ENCODE results near the gene RAB7B.

DNA sequence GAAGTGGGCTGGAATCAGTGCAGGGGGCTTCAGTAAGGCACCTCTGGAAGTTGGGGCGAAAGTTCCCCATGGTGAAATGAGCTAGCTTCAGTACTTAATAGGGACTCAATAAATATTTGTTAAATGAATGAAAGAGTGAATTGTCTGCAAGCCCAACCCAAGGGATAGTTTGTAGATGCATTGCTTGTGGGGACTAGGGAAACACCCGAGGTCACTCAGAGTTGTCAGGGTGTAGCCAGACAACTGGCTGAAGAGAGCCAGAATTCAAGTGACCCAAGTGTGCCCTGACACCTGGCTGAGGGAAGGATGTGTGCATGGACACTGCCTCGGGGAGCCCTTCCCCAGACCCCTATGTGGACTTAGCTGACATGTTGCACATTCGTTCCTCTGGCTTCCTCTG, 58.7 kb downstream of the RAB7B start:
- TF ChIP-seq CTCF (IDR thresholded peaks at IDR 0.05 in 2 of 3, conservative IDR thresholded peaks at IDR 0.05 in 1 of 3; ENCODE audit: borderline replicate concordance in 1 of 3, insufficient read depth in 1 of 3, low read depth in 2 of 3, low read length in 2 of 3) = no peak
- no peak for TF ChIP-seq POLR2A (IDR thresholded peaks at IDR 0.05; ENCODE audit: borderline replicate concordance, extremely low read depth, insufficient read depth, insufficient read length)
- TF ChIP-seq POLR2AphosphoS5 (IDR thresholded peaks at IDR 0.05; ENCODE audit: low read depth, low read length) = no peak
- TF ChIP-seq EGR1 (IDR thresholded peaks at IDR 0.05; ENCODE audit: low read depth) = no peak
- TF ChIP-seq EZH2 (IDR thresholded peaks at IDR 0.05) = no peak
